ENCODE results near the gene GPR150. TPM values are rescaled to one million over a fixed set of nuclear protein-coding genes. Genes with fewer than 3 reads are reported as not detected.

Gene GPR150
- total and polyA plus RNA-seq, 2 of the 13 experiments (the other 11 are each of a cell fraction or from before 2014, with no cell fraction given), result 0.03 TPM; not detected in 1

GRCh38 chr5:95670568-95670967 is 50.7 kb downstream of the GPR150 start (continued):
- 0 out of 4 replicates have a peak, but pooled peaks of 1 of the 2 experiments have one; percentile 13 for TF ChIP-seq HMGXB4 (CRISPR knock-in tag; IDR thresholded peaks at IDR 0.05; ENCODE audit: borderline replicate concordance in 1 of 2, low read depth in 1 of 2)
- peak in 1 of 2 experiments; percentile 13; a peak in 1 of 4 replicates for TF ChIP-seq EP300 (IDR thresholded peaks at IDR 0.05; ENCODE audit: low read depth in 2 of 2, low read length in 2 of 2)
- no peak for TF ChIP-seq EP300 (CRISPR knock-in tag; IDR thresholded peaks at IDR 0.05; ENCODE audit: borderline replicate concordance)
- TF ChIP-seq ZUFSP (CRISPR knock-in tag; IDR thresholded peaks at IDR 0.05; ENCODE audit: borderline replicate concordance), result no peak
- no peak for TF ChIP-seq RFX3 (CRISPR knock-in tag; IDR thresholded peaks at IDR 0.05)
- peak; percentile 65 for TF ChIP-seq PAXIP1 (CRISPR knock-in tag; conservative IDR thresholded peaks at IDR 0.05)
- no peak for TF ChIP-seq RELA (CRISPR knock-in tag; IDR thresholded peaks at IDR 0.05)
- TF ChIP-seq ZNF207 (IDR thresholded peaks at IDR 0.05; ENCODE audit: borderline replicate concordance), result no peak
- TF ChIP-seq SALL1 (CRISPR knock-in tag; IDR thresholded peaks at IDR 0.05), result 0 out of 2 replicates have a peak, but pooled peaks have one; percentile 29
- no peak for TF ChIP-seq PAF1 (CRISPR knock-in tag; IDR thresholded peaks at IDR 0.05)
- peak; percentile 41; the same call in 1 of the 2 replicates for TF ChIP-seq ZNF292 (CRISPR knock-in tag; IDR thresholded peaks at IDR 0.05; ENCODE audit: borderline replicate concordance, low read depth)
- TF ChIP-seq RARG (CRISPR knock-in tag; IDR thresholded peaks at IDR 0.05; ENCODE audit: low read depth), result no peak
- no peak for TF ChIP-seq FOXA3 (CRISPR knock-in tag; IDR thresholded peaks at IDR 0.05)
- no peak for TF ChIP-seq LRRFIP1 (CRISPR knock-in tag; conservative IDR thresholded peaks at IDR 0.05)
- TF ChIP-seq XRCC5 (optimal IDR thresholded peaks at IDR 0.05; ENCODE audit: low read length), result no peak
- peak; percentile 41; the same call in 1 of the 2 replicates for TF ChIP-seq ZNF264 (CRISPR knock-in tag; IDR thresholded peaks at IDR 0.05)
- no peak for TF ChIP-seq CBX2 (IDR thresholded peaks at IDR 0.05; ENCODE audit: low read depth, low read length)
- TF ChIP-seq CBX2 (CRISPR knock-in tag; IDR thresholded peaks at IDR 0.05; ENCODE audit: low read depth), result no peak
- TF ChIP-seq ZNF780A (CRISPR knock-in tag; IDR thresholded peaks at IDR 0.05), result no peak
